Measurements from ENCODE around the gene APOH. TPM values are rescaled to one million over a fixed set of nuclear protein-coding genes. Genes with fewer than 3 reads are reported as not detected.

Gene APOH
- total and polyA plus RNA-seq, 2 of the 8 experiments (the other 6 are each of a cell fraction or from before 2014, with no cell fraction given) = not detected

Small RNA genes within 50 kb of the gene (small RNA-seq; reads per million reads assigned to genes)
- gene RNA5SP444 (ENCODE audit: insufficient read depth) = 1.4 reads per million

Other genes starting within 250 kb of the APOH start
- gene CEP112, start 37.3 kb downstream of the APOH start, total RNA-seq (2021; fragmentation: NEBNext Ultra II Directional; extraction: Animal tissue kit (Norgen Biotek cat#: 25700)) = 3.1 and 4.2 TPM in 2 replicates
- 0.33 and 0.62 TPM in 2 replicates for gene CEP112, start 37.3 kb downstream of the APOH start, polyA plus RNA-seq (2011; rRNA removed)
- gene PRKCA, start 73.2 kb upstream of the APOH start, total RNA-seq (2021; fragmentation: NEBNext Ultra II Directional; extraction: Animal tissue kit (Norgen Biotek cat#: 25700)) = 14.8 and 17.8 TPM in 2 replicates
- 5.8 TPM in 2 replicates for gene PRKCA, start 73.2 kb upstream of the APOH start, polyA plus RNA-seq (2011; rRNA removed)

All from H1 (cell line).